ENCODE measurements around the gene LAMA2. TPM values are rescaled to one million over a fixed set of nuclear protein-coding genes. Genes with fewer than 3 reads are reported as not detected.

Gene LAMA2
- total and polyA plus RNA-seq, 2 donors (not counting 3 experiments of a cell fraction or from before 2014, with no cell fraction given), result 0.51 to 0.75 TPM

DNA sequence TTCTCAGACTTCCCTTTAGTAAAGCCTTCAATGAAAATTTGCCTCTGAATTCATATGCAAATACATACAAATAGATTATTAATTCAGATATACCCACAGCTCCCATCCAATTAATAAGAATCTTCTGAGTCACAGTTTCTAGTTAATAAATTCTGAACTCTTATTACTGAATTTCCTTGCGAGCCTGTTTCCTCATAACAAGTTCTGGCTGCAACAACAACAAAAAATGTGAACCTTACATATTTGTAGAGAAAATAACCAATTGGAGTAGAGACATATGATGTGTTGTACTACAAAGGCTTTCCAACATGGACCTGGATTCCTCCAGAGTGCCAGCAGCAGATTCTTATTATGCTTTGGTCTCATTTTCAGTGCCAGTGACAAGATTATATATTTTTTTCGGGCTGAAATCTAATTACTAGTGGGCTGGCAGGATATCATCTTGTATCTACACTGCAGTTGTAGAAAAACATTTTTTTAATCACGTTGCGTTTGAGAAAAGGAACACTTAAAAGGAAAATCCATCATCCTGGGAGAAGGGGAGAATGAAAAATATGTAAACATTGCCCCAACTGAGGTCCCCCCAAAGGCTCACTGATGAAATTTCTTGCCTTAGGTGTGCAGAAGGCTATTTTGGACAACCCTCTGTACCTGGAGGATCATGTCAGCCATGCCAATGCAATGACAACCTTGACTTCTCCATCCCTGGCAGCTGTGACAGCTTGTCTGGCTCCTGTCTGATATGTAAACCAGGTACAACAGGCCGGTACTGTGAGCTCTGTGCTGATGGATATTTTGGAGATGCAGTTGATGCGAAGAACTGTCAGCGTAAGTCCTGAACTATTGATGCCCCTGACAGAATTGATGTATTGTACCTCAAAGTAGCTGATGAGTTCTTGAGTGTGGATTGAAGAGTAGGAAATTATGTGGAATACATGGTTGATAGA lies 404.6 kb downstream of the LAMA2 start:
- Histone ChIP-seq H4K20me1 (replicated peaks; ENCODE audit: control insufficient read depth, extremely low read depth, insufficient read depth, low read length) (no peaks in the 10 kb centered on the region), H3K9me1 (replicated peaks; ENCODE audit: control insufficient read depth, extremely low read depth, insufficient read depth, low read length) (no peaks in the 10 kb centered on the region), H3K36me3 (ENCODE audit: control insufficient read depth in 2 of 2, extremely low read depth in 1 of 2, insufficient read depth in 2 of 2, low read length in 2 of 2) (no peaks in the 10 kb centered on the region), H2AFZ (ENCODE audit: low read depth, low read length) (no peak overlapping the region), H3K9ac (replicated peaks; ENCODE audit: extremely low read depth, insufficient read depth, low read length) (no peak overlapping the region), H3K4me1 (ENCODE audit: control insufficient read depth, extremely low read depth, insufficient read depth, low read length) (no peaks in the 10 kb centered on the region), H3K27ac (ENCODE audit: insufficient read depth, low read depth, low read length) (no peak overlapping the region), H3K27me3 (ENCODE audit: control insufficient read depth in 2 of 2, insufficient read depth in 2 of 2, low read length in 2 of 2) (peaks cover 10 to 24% of the 10 kb centered on the region in 2 experiments), H3K4me2 (ENCODE audit: insufficient read depth, low read length) (no peak overlapping the region), H3K79me2 (ENCODE audit: control insufficient read depth, insufficient read depth, low read length) (no peaks in the 10 kb centered on the region), H3K9me3 (replicated peaks; ENCODE audit: control insufficient read depth, insufficient read depth, low read length) (no peaks in the 10 kb centered on the region), H3K4me3 (replicated peaks in 1 of 3; ENCODE audit: insufficient read depth in 1 of 3, low read depth in 1 of 3, low read length in 3 of 3) (no peak overlapping the region)
- no peak for TF ChIP-seq JUN (IDR thresholded peaks at IDR 0.05; ENCODE audit: borderline replicate concordance, insufficient read depth, insufficient read length, low read depth)
- no peak for TF ChIP-seq POLR2AphosphoS5 (IDR thresholded peaks at IDR 0.05; ENCODE audit: insufficient read depth, low read depth, low read length)
- TF ChIP-seq EZH2 (IDR thresholded peaks at IDR 0.05; ENCODE audit: borderline replicate concordance, low read depth, low read length, severe bottlenecking), result no peak
- TF ChIP-seq, protein P1, sequence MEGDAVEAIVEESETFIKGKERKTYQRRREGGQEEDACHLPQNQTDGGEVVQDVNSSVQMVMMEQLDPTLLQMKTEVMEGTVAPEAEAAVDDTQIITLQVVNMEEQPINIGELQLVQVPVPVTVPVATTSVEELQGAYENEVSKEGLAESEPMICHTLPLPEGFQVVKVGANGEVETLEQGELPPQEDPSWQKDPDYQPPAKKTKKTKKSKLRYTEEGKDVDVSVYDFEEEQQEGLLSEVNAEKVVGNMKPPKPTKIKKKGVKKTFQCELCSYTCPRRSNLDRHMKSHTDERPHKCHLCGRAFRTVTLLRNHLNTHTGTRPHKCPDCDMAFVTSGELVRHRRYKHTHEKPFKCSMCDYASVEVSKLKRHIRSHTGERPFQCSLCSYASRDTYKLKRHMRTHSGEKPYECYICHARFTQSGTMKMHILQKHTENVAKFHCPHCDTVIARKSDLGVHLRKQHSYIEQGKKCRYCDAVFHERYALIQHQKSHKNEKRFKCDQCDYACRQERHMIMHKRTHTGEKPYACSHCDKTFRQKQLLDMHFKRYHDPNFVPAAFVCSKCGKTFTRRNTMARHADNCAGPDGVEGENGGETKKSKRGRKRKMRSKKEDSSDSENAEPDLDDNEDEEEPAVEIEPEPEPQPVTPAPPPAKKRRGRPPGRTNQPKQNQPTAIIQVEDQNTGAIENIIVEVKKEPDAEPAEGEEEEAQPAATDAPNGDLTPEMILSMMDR (IDR thresholded peaks at IDR 0.05; ENCODE audit: extremely low read depth in 1 of 2, insufficient read depth in 1 of 2, low read depth in 1 of 2, low read length in 2 of 2), result no peak
- TF ChIP-seq GATA2 (IDR thresholded peaks at IDR 0.05; ENCODE audit: insufficient read depth, insufficient read length, low read depth, low read length), result no peak
- no peak for TF ChIP-seq FOS (IDR thresholded peaks at IDR 0.05; ENCODE audit: borderline replicate concordance, insufficient read depth, low read length)
- TF ChIP-seq POLR2A (IDR thresholded peaks at IDR 0.05; ENCODE audit: low read depth, low read length), result no peak
- TF ChIP-seq, protein P2, sequence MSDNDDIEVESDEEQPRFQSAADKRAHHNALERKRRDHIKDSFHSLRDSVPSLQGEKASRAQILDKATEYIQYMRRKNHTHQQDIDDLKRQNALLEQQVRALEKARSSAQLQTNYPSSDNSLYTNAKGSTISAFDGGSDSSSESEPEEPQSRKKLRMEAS (IDR thresholded peaks at IDR 0.05; ENCODE audit: insufficient read depth, insufficient read length), result no peak
- TF ChIP-seq MYC (IDR thresholded peaks at IDR 0.05; ENCODE audit: low read depth, low read length), result no peak
- intact Hi-C loops (cut with micrococcal nuclease), result no loop called here
- CTCF ChIA-PET, result no interaction called here
- BruUV-seq (replicated peaks), result no TSS peak
- POLR2A ChIA-PET, result no interaction called here
- FAIRE-seq (no peak), DNase-seq (ENCODE audit: low read depth, low spot score) (no peak)
- dilution Hi-C loops (cut with MboI; ENCODE audit: extremely low pct_ligation_motif_present, low sequenced_read_pairs), result no loop called here

Measured in endothelial cell of umbilical vein (primary cell).